Measurements from ENCODE around the gene NTM.

NTM gene

DNA sequence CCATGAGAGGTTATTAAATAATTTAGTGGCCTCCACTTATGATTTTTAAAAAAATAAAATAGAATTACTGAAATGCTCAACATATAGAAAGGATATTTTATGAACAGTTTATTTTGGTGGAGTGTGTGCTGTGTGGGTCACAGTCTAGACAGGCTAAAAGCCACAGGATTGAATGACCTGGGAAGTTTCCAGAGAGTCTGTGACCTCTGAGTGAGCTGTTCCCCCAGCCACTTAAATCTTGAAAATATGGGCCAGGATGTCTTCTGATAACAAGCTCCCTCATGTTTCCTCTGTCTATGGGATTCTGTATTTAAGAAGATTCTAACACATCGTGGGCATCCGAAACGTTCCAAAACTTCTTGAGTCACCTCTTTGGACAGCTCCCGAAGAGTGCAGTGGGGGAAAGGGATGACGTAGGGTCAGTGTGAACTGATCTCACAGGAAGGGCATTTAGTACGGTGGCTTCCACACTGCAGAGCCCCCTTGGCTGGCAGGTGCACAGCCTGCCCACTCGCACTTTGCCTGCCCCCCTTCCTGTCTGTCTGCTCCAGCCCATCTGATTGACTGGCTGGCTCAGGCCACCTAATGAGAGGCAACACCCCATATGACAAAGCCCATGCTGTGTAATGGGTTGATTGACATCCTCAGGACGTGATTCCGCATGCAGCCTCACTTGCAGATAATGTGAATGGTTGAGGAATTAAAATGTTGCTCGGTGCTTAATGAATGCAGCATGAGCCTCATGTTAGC, 97.4 kb downstream of the NTM start:
- Histone ChIP-seq H3K9me3 (ENCODE audit: low read length) (no peaks in the 10 kb centered on the region), H3K4me1 (ENCODE audit: insufficient read depth, low read length) (no peaks in the 10 kb centered on the region), H3K36me3 (ENCODE audit: insufficient read depth, low read length) (no peaks in the 10 kb centered on the region), H3K9ac (ENCODE audit: low read length) (no peak overlapping the region), H3K27ac (ENCODE audit: low read depth, low read length) (no peak overlapping the region), H3K4me3 (ENCODE audit: low read depth in 1 of 2, low read length in 2 of 2) (no peak overlapping the region), H3K27me3 (ENCODE audit: control insufficient read depth in 1 of 2, insufficient read depth in 2 of 2, low read length in 2 of 2) (no peaks in the 10 kb centered on the region)

DNA sequence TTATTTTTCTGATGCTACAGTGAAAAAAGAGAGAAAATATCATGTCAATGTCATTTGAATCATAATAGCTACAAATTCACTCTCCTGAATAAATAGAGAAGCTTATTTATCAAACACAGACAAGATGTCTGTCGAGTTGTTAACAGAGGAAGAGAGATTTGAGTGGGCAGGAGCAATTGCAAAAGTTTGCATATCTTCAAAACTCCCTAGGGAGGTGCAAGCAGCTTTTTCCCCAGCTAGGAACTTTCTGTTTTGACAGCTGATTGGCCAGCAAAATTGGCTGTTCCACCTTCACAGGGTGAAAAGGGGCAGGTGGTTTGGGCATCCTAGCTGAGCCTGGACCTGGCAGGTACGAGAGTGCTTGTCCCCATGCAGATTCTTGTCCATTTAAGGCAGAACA, 98.2 kb downstream of the NTM start:
- no peaks in the 10 kb centered on the region for H3K9me3 ChIP-seq (ENCODE audit: low read length)
- no peaks in the 10 kb centered on the region for H3K27me3 ChIP-seq (ENCODE audit: control insufficient read depth in 1 of 2, insufficient read depth in 2 of 2, low read length in 2 of 2)
- H3K4me3 ChIP-seq (ENCODE audit: low read depth in 1 of 2, low read length in 2 of 2), result no peak overlapping the region
- no peaks in the 10 kb centered on the region for H3K4me1 ChIP-seq (ENCODE audit: insufficient read depth, low read length)
- no peak overlapping the region for H3K27ac ChIP-seq (ENCODE audit: low read depth, low read length)
- H3K36me3 ChIP-seq (ENCODE audit: insufficient read depth, low read length), result no peaks in the 10 kb centered on the region
- no peak overlapping the region for H3K9ac ChIP-seq (ENCODE audit: low read length)

DNA sequence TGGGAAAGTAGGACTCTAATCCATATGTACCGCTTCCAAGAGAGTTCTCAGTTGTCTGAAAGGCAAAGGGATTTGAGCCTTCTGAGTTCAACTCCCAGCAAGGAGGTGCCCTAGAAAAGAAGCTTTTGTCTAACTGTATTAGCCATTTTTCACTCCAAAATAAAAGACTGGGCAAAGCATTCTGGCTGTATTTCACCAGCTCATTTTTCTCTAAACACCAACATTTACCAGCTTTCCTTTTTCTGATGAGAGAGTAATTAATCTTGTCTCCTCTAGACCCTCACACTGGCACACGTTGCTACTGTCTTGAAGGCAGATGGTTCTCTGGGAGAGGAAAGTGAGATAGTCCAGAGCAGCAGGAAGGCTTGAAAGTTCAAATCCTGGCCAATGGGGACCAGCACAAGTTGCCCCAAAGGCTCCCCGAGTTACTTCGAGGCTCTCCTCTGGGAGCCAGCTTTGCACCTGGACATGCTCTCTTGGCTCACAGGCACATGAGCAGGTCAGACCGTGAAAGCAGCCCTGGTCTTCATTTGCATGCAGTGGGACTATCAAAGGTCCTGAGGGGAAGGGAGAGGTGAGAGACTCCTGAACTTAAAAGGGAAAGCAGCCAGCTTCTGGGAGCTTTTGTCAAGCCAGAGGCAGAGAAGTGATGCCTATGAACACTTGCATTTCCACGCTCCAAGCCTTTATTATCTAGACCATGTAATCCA, 100.0 kb downstream of the NTM start:
- H3K9ac ChIP-seq (ENCODE audit: low read length), result no peak overlapping the region
- no peaks in the 10 kb centered on the region for H3K36me3 ChIP-seq (ENCODE audit: insufficient read depth, low read length)
- H3K4me1 ChIP-seq (ENCODE audit: insufficient read depth, low read length), result no peaks in the 10 kb centered on the region
- H3K4me3 ChIP-seq (ENCODE audit: low read depth in 1 of 2, low read length in 2 of 2), result no peak overlapping the region
- H3K9me3 ChIP-seq (ENCODE audit: low read length), result no peaks in the 10 kb centered on the region
- no peak overlapping the region for H3K27ac ChIP-seq (ENCODE audit: low read depth, low read length)
- H3K27me3 ChIP-seq (ENCODE audit: control insufficient read depth in 1 of 2, insufficient read depth in 2 of 2, low read length in 2 of 2), result no peaks in the 10 kb centered on the region

DNA sequence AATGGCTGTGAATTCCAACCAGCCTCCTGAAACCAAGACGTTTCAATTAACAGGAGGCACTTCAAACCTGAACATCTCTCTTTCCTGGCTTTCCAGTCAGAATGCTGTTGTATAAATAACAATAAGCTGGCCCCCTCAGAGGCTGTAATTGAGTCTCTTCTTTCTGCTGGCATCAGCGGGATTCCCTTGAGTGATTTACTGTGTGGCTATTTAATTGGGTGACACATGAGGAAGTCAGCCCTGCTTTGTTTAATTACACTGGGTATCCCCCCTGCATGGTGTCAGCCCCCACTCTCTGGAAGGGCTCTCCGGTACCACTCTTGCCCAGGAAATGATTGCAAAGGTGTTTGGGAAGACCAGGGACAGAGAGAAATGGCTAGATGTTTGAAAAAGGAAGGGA, 101.6 kb downstream of the NTM start:
- Histone ChIP-seq H3K4me3 (ENCODE audit: low read depth in 1 of 2, low read length in 2 of 2) (no peak overlapping the region), H3K4me1 (ENCODE audit: insufficient read depth, low read length) (no peaks in the 10 kb centered on the region), H3K9ac (ENCODE audit: low read length) (no peak overlapping the region), H3K27me3 (ENCODE audit: control insufficient read depth in 1 of 2, insufficient read depth in 2 of 2, low read length in 2 of 2) (no peaks in the 10 kb centered on the region), H3K36me3 (ENCODE audit: insufficient read depth, low read length) (no peaks in the 10 kb centered on the region), H3K27ac (ENCODE audit: low read depth, low read length) (no peak overlapping the region), H3K9me3 (ENCODE audit: low read length) (no peaks in the 10 kb centered on the region)

DNA sequence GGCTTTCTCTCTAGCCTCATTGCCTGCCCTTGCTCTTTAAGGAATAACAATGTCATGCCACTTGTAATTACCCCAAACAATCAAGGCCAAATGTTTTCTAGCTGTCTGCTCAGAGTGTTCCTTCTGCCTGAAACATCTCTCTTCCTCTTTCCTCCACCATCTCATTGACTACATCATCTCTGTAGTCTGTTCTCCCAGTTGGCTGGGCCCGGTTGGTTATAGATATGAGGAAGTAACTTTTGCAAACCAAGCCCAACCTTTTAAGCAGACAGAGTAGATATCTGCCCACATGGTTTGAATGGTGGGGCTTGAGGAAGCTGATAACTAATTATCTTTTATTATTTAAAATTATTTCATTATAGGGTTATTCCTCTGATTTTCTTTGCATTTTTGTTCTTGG, 104.5 kb downstream of the NTM start:
- Histone ChIP-seq H3K4me3 (ENCODE audit: low read depth in 1 of 2, low read length in 2 of 2) (no peak overlapping the region), H3K4me1 (ENCODE audit: insufficient read depth, low read length) (no peaks in the 10 kb centered on the region), H3K27ac (ENCODE audit: low read depth, low read length) (no peak overlapping the region), H3K9me3 (ENCODE audit: low read length) (no peaks in the 10 kb centered on the region), H3K9ac (ENCODE audit: low read length) (no peak overlapping the region), H3K36me3 (ENCODE audit: insufficient read depth, low read length) (no peaks in the 10 kb centered on the region), H3K27me3 (ENCODE audit: control insufficient read depth in 1 of 2, insufficient read depth in 2 of 2, low read length in 2 of 2) (no peaks in the 10 kb centered on the region)

DNA sequence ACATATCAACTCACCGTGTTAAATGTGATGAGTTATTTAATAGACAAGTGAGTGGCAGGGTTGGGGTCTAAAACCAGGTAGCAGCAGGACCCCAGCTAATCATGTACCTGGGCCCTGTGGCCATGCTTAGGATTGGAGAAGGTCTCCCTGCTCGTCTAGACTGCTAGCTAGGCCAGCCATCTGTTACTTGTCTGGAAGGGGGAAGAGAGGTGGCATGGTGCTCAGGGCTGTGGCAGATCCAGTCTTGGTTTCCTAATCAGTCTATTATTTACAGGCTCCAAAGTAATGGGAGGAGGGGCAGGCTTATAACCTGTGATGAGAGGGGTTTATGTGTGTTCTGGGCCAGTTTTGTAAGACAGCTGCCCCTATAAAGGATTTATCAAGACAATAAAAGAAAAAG, 105.9 kb downstream of the NTM start:
- Histone ChIP-seq H3K27me3 (ENCODE audit: control insufficient read depth in 1 of 2, insufficient read depth in 2 of 2, low read length in 2 of 2) (no peaks in the 10 kb centered on the region), H3K36me3 (ENCODE audit: insufficient read depth, low read length) (no peaks in the 10 kb centered on the region), H3K4me1 (ENCODE audit: insufficient read depth, low read length) (peaks cover 9% of the 10 kb centered on the region), H3K4me3 (ENCODE audit: low read depth in 1 of 2, low read length in 2 of 2) (no peak overlapping the region), H3K9ac (ENCODE audit: low read length) (no peak overlapping the region), H3K27ac (ENCODE audit: low read depth, low read length) (no peak overlapping the region), H3K9me3 (ENCODE audit: low read length) (no peaks in the 10 kb centered on the region)

DNA sequence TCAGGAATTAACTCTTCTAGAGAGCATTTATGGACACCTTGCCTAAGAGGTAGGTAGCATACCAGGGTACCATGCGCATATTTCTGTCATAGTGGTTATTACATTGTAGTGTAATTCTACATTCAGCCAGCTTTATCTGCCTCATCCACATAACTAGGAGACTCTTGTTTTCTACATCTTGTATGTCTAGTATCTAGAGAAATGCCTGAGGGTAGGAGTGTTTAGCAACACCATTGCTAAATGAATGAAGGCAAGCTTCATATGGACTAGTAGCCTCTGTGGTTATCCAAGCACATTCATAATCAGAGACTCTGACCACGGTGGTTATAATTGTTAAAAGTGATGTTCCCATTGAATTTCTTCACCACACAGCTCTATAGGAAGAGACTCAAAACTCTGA, 107.9 kb downstream of the NTM start:
- H3K36me3 ChIP-seq (ENCODE audit: insufficient read depth, low read length), result no peaks in the 10 kb centered on the region

DNA sequence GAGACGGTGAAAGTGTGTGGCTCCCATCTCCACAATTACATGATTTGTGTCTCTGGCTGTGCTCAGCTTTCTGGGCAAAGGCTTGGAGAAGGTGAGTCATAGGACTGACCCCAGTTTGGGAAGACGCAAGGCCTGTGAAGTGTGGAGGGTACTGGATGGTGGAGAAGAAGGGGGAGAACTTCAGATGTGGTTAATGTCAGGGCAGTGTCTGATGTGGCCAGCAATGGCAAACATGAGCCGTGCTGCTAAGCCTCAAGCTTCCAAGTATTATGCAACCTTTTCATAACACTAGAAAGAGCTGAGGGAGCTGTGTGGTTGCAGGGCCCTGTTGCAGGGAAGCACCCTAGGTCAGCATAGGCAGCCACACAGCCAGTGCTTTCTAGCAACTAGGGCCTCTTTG, 110.9 kb downstream of the NTM start:
- Histone ChIP-seq H3K27ac (ENCODE audit: low read depth, low read length) (no peak overlapping the region), H3K9me3 (ENCODE audit: low read length) (no peaks in the 10 kb centered on the region), H3K4me1 (ENCODE audit: insufficient read depth, low read length) (peaks cover 15% of the 10 kb centered on the region), H3K36me3 (ENCODE audit: insufficient read depth, low read length) (no peaks in the 10 kb centered on the region), H3K4me3 (ENCODE audit: low read depth in 1 of 2, low read length in 2 of 2) (no peak overlapping the region), H3K27me3 (ENCODE audit: control insufficient read depth in 1 of 2, insufficient read depth in 2 of 2, low read length in 2 of 2) (no peaks in the 10 kb centered on the region), H3K9ac (ENCODE audit: low read length) (no peak overlapping the region)

More for the DNA sequence above, 107.9 kb downstream of the NTM start:
- H3K9ac ChIP-seq (ENCODE audit: low read length), result no peak overlapping the region
- H3K4me3 ChIP-seq (ENCODE audit: low read depth in 1 of 2, low read length in 2 of 2), result no peak overlapping the region
- no peak overlapping the region for H3K27ac ChIP-seq (ENCODE audit: low read depth, low read length)
- no peaks in the 10 kb centered on the region for H3K27me3 ChIP-seq (ENCODE audit: control insufficient read depth in 1 of 2, insufficient read depth in 2 of 2, low read length in 2 of 2)
- H3K4me1 ChIP-seq (ENCODE audit: insufficient read depth, low read length), result peaks cover 9% of the 10 kb centered on the region
- no peaks in the 10 kb centered on the region for H3K9me3 ChIP-seq (ENCODE audit: low read length)

DNA sequence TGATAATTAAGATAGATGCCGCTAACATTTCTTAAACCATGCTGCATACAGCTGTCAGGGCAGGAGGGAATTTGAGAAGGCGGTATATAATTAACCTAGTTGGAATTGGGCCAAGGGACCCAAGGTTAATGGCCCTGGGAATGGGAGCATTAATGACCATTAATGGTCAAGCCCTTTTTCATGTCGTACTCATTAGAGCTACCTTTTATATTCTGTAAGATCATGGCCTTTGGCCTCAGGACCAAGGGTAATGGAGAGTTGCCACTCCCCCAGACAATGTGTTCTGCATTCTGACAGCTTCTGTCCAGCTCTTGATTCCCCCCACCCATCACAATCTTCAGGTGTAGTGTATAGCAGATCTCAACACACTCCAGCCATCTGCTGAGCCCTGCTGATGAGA, 111.6 kb downstream of the NTM start:
- no peak overlapping the region for H3K4me3 ChIP-seq (ENCODE audit: low read depth in 1 of 2, low read length in 2 of 2)
- H3K36me3 ChIP-seq (ENCODE audit: insufficient read depth, low read length), result no peaks in the 10 kb centered on the region
- peaks cover 21% of the 10 kb centered on the region for H3K4me1 ChIP-seq (ENCODE audit: insufficient read depth, low read length)
- no peaks in the 10 kb centered on the region for H3K9me3 ChIP-seq (ENCODE audit: low read length)
- no peaks in the 10 kb centered on the region for H3K27me3 ChIP-seq (ENCODE audit: control insufficient read depth in 1 of 2, insufficient read depth in 2 of 2, low read length in 2 of 2)
- no peak overlapping the region for H3K27ac ChIP-seq (ENCODE audit: low read depth, low read length)
- H3K9ac ChIP-seq (ENCODE audit: low read length), result no peak overlapping the region

DNA sequence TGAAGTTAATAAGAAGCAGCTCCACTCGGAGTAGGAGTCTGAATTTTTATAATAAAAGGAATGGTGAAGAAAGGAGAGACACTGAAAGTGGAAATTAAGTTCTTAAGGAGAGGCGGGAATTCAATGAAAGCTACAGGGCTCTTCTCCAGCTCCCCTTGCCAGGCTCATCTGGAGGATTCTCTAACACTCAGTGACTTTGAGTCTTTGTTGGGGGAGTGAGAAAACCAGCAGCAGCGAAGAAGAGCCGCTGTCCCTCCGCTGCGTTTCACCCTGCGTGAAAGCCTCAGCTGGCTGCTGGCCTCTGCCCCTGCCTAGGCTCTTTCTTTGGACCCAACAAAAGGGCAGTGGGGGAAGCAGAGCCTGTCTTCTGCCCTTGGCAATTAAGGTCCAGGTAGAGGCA, 113.0 kb downstream of the NTM start:
- Histone ChIP-seq H3K9me3 (ENCODE audit: low read length) (no peaks in the 10 kb centered on the region), H3K27me3 (ENCODE audit: control insufficient read depth in 1 of 2, insufficient read depth in 2 of 2, low read length in 2 of 2) (no peaks in the 10 kb centered on the region), H3K9ac (ENCODE audit: low read length) (no peak overlapping the region), H3K4me3 (ENCODE audit: low read depth in 1 of 2, low read length in 2 of 2) (no peak overlapping the region), H3K36me3 (ENCODE audit: insufficient read depth, low read length) (no peaks in the 10 kb centered on the region), H3K4me1 (ENCODE audit: insufficient read depth, low read length) (peaks cover 36% of the 10 kb centered on the region), H3K27ac (ENCODE audit: low read depth, low read length) (no peak overlapping the region)

DNA sequence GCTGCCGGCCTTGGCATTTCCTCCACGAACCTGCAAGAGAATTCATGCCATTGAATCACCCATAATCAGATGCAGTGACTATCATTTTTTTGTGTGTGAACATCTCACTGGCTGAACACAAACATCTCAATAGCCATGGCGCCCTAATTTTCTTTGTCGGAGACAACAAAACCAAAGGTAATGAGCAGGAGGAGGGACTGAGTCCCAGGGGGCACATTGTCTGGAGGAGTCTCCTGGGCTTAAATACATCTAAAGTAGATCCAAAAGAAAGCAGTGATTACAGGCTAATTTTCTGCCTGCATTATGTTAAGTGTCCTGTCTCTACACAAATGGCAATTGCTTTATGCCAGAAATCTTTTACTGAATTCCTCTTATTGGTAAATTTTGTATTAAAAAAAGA, 113.5 kb downstream of the NTM start:
- no peak overlapping the region for H3K4me3 ChIP-seq (ENCODE audit: low read depth in 1 of 2, low read length in 2 of 2)
- H3K9me3 ChIP-seq (ENCODE audit: low read length), result no peaks in the 10 kb centered on the region
- H3K4me1 ChIP-seq (ENCODE audit: insufficient read depth, low read length), result peaks cover 41% of the 10 kb centered on the region
- no peak overlapping the region for H3K27ac ChIP-seq (ENCODE audit: low read depth, low read length)
- H3K9ac ChIP-seq (ENCODE audit: low read length), result no peak overlapping the region
- H3K36me3 ChIP-seq (ENCODE audit: insufficient read depth, low read length), result no peaks in the 10 kb centered on the region
- no peaks in the 10 kb centered on the region for H3K27me3 ChIP-seq (ENCODE audit: control insufficient read depth in 1 of 2, insufficient read depth in 2 of 2, low read length in 2 of 2)

DNA sequence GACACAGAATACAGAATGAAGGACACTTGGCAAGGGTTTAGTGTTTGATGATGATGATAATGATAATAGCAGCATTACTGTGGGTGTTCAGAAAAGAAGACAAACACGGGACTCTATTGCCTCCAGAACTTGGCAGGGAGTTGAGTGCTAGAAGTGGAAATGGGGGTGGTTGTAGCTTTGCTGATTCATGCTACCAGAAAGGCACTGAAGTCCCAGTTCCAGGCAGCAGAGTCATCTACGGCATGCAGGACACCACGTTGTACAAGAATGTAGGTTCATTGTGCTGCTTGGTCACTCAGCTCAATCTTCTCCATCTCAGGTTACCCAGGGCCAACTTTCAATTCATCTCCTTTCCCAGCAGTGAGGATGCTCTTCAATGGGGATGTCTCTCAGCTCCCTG, 115.7 kb downstream of the NTM start:
- H3K27me3 ChIP-seq (ENCODE audit: control insufficient read depth in 1 of 2, insufficient read depth in 2 of 2, low read length in 2 of 2), result no peaks in the 10 kb centered on the region
- no peak overlapping the region for H3K9ac ChIP-seq (ENCODE audit: low read length)
- no peaks in the 10 kb centered on the region for H3K36me3 ChIP-seq (ENCODE audit: insufficient read depth, low read length)
- H3K4me3 ChIP-seq (ENCODE audit: low read depth in 1 of 2, low read length in 2 of 2), result no peak overlapping the region
- no peaks in the 10 kb centered on the region for H3K9me3 ChIP-seq (ENCODE audit: low read length)
- no peak overlapping the region for H3K27ac ChIP-seq (ENCODE audit: low read depth, low read length)
- peaks cover 33% of the 10 kb centered on the region for H3K4me1 ChIP-seq (ENCODE audit: insufficient read depth, low read length)
